ENCODE measurements around the gene AQR.

DNA sequence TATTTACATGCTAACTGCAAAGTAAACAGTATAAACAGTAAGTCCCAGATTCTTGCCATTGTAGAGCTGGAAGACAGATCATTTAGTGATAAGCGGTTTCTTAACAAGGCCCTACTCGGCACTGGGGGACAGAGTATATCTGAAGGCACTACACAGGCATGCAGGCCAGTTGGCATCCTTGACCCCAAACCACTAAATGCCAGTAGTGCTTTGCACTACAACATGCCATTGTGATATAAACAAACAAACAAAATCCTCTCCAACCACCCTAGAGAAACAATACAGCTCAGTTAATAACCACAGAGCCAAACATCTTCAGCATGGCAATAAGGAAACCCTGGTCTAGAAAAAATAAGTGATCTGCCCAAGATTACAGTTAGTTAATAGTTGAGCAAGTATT, 5.3 kb downstream of the AQR start:
- TF ChIP-seq, protein P1, sequence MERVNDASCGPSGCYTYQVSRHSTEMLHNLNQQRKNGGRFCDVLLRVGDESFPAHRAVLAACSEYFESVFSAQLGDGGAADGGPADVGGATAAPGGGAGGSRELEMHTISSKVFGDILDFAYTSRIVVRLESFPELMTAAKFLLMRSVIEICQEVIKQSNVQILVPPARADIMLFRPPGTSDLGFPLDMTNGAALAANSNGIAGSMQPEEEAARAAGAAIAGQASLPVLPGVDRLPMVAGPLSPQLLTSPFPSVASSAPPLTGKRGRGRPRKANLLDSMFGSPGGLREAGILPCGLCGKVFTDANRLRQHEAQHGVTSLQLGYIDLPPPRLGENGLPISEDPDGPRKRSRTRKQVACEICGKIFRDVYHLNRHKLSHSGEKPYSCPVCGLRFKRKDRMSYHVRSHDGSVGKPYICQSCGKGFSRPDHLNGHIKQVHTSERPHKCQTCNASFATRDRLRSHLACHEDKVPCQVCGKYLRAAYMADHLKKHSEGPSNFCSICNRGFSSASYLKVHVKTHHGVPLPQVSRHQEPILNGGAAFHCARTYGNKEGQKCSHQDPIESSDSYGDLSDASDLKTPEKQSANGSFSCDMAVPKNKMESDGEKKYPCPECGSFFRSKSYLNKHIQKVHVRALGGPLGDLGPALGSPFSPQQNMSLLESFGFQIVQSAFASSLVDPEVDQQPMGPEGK (CRISPR knock-in tag; IDR thresholded peaks at IDR 0.05; ENCODE audit: borderline replicate concordance), result no peak
- TF ChIP-seq BACH2 (CRISPR knock-in tag; IDR thresholded peaks at IDR 0.05; ENCODE audit: borderline replicate concordance) (no peak), ZNF8 (CRISPR knock-in tag; IDR thresholded peaks at IDR 0.05) (no peak), TOX (CRISPR knock-in tag; IDR thresholded peaks at IDR 0.05; ENCODE audit: borderline replicate concordance) (no peak), SNAI2 (CRISPR knock-in tag; IDR thresholded peaks at IDR 0.05) (no peak), RARB (CRISPR knock-in tag; IDR thresholded peaks at IDR 0.05) (no peak), ZFP3 (CRISPR knock-in tag; IDR thresholded peaks at IDR 0.05) (no peak), ISL1 (CRISPR knock-in tag; IDR thresholded peaks at IDR 0.05) (no peak), PPARA (CRISPR knock-in tag; IDR thresholded peaks at IDR 0.05; ENCODE audit: borderline replicate concordance) (no peak), TCF4 (CRISPR knock-in tag; IDR thresholded peaks at IDR 0.05; ENCODE audit: borderline replicate concordance) (no peak)
- TF ChIP-seq, protein P2, sequence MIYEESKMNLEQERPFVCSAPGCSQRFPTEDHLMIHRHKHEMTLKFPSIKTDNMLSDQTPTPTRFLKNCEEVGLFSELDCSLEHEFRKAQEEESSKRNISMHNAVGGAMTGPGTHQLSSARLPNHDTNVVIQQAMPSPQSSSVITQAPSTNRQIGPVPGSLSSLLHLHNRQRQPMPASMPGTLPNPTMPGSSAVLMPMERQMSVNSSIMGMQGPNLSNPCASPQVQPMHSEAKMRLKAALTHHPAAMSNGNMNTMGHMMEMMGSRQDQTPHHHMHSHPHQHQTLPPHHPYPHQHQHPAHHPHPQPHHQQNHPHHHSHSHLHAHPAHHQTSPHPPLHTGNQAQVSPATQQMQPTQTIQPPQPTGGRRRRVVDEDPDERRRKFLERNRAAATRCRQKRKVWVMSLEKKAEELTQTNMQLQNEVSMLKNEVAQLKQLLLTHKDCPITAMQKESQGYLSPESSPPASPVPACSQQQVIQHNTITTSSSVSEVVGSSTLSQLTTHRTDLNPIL (CRISPR knock-in tag; IDR thresholded peaks at IDR 0.05; ENCODE audit: low read depth), result no peak
